ENCODE data around the gene SLC25A21.
"Not testable (repeated sequence)": the region's sequence is repeated elsewhere in the genome, so short reads cannot be mapped to it uniquely, and the experiment has no call there.

Gene SLC25A21

DNA sequence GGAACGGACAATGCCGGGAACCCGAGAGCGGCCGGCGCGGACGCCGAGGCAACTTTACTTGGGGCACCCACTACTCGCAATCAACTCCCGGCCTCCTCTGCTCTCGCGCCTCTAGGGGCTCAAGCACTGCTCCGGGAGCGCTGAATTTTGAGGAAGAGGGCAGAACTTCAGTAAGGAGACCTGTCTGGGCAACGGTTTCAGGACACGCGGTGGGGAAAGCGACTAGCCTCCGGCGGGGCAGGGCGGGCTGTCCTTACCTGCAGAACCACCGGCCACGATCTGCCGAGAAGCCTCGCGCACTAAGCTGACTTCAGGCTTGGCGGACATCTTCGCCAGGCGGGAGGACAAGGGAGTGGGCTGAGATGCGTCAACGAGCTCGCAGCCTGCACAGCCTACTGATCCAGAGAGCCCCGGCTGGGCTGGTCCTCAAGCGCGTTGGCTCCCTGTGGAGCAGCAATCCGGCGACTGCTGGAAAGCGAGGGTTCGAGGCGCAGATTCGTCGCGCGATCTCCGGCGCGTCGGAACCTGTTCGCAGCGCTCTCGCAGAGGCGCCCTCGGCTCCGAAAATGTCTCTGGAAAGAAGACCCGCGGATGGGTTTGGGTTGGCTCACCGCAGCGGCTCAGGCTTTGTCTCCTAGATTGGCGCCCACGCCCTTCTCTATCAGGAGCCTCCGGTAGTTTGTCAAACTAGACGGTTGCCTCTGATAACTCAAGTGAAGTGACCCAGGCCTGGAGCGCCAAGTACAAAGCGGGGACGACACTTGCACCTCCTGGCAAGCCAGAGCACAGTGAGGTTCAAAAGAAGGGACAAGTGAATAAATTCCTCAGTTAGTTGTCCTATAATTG, at the start of gene SLC25A21:
Gene SLC25A21 (minus strand): TSS at position 583 of the 846 bp plus-strand sequence.
- TF ChIP-seq, protein P1, sequence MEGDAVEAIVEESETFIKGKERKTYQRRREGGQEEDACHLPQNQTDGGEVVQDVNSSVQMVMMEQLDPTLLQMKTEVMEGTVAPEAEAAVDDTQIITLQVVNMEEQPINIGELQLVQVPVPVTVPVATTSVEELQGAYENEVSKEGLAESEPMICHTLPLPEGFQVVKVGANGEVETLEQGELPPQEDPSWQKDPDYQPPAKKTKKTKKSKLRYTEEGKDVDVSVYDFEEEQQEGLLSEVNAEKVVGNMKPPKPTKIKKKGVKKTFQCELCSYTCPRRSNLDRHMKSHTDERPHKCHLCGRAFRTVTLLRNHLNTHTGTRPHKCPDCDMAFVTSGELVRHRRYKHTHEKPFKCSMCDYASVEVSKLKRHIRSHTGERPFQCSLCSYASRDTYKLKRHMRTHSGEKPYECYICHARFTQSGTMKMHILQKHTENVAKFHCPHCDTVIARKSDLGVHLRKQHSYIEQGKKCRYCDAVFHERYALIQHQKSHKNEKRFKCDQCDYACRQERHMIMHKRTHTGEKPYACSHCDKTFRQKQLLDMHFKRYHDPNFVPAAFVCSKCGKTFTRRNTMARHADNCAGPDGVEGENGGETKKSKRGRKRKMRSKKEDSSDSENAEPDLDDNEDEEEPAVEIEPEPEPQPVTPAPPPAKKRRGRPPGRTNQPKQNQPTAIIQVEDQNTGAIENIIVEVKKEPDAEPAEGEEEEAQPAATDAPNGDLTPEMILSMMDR (IDR thresholded peaks at IDR 0.05; ENCODE audit: low read depth, low read length): peak; percentile 21
- peak; percentile 56 for DNase-seq (ENCODE audit: extremely low read depth, low read depth)

DNA sequence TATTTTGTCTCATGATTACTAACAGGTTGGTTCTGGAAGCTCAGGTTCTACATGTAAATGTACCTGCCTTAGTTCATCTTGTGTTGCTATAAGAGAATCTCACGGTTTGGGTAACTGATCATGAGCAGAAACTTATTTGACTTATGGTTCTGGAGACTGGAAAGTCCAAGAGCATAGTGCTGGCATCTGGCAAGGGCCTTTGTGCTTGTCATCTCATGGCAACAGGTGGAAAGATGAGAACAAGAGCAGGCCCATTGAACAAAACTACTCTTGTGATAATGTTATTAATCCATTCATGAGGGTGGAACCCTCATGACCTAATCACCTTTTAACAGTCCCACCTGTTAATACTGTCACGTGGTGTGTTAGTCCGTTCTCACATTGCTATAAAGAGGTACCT, 48.7 kb upstream of the SLC25A21 start:
- no peak for DNase-seq (ENCODE audit: extremely low read depth, low read depth)
- TF ChIP-seq, protein P1 (IDR thresholded peaks at IDR 0.05; ENCODE audit: low read depth, low read length): no peak

DNA sequence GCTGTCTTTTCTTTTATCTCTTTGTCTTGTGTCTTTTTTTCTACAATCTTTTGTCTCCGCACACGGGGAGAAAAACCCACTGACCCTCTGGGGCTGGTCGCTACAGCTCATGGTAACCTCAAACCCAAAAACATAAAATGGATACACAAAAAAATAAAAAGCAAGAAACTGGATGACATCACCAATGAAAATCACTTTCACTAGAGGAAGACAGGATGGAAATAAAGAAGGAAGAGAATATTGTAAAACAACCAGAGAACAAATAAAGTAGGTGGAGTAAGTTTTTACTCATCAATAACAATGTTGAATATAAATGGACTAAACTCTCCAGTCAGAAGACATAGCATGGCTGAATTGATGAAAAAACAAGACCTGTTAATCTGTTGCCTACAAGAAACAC, 42.9 kb upstream of the SLC25A21 start:
- TF ChIP-seq, protein P1 (IDR thresholded peaks at IDR 0.05; ENCODE audit: low read depth, low read length): no peak
- no peak for DNase-seq (ENCODE audit: extremely low read depth, low read depth)

DNA sequence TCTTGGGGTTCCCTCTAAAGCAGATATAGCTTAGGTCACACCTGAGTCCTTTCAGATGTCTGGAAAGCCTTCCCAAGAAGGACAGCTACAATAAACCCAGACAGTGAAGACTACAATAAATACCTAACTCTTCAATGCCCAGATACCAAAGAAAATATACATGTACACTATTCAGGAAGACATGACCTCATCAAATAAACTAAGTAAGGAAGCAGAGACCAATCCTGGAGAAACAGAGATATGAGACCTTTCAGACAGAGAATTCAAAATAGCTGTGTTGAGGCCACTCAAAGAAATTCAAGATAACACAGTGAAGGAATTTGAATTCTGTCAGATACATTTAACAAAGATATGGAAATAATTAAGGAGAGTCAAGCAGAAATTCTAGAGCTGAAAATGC, 40.6 kb upstream of the SLC25A21 start:
- TF ChIP-seq, protein P1 (IDR thresholded peaks at IDR 0.05; ENCODE audit: low read depth, low read length): no peak

DNA sequence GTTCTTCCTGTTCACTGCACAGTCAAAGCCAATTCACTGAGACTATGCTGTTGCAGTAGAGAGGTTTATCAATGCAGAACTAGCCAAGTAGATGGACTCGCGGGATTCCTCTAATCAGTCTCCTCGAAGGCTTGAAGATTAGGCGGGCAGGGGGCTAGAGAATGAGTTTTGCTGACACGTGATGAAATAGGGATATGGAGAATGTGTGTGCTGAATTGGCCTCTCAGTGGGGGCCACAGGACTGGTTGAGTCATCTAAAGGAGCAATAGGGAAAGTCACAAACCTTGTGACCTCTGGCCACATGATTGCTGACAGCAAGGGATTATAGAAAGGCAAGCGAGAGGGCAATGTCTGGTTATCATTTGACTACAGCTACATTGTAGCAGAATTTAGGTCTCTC, 38.0 kb upstream of the SLC25A21 start:
- TF ChIP-seq, protein P1 (IDR thresholded peaks at IDR 0.05; ENCODE audit: low read depth, low read length): no peak
- DNase-seq (ENCODE audit: extremely low read depth, low read depth): no peak

More for the DNA sequence above, 40.6 kb upstream of the SLC25A21 start:
- DNase-seq (ENCODE audit: extremely low read depth, low read depth): no peak

DNA sequence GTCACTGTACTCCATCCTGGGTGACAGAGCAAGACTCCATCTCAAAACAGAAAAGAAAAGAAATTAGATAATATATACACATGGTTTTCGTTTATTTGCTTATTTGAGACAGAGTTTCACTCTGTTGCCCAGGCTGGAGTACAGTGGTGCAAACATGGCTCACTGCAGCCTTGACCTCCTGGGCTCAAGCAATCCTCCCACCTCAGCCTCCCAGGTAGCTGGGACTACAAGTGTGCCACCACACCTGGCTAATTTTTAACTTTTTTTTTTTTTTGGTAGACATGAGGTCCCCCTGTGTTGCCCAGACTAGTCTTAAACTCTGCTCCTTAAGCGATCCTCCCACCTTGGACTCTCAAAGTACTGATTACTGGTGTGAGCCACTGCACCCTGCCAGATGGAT, 37.2 kb upstream of the SLC25A21 start:
- not testable (repeated sequence) for DNase-seq (ENCODE audit: extremely low read depth, low read depth)

DNA sequence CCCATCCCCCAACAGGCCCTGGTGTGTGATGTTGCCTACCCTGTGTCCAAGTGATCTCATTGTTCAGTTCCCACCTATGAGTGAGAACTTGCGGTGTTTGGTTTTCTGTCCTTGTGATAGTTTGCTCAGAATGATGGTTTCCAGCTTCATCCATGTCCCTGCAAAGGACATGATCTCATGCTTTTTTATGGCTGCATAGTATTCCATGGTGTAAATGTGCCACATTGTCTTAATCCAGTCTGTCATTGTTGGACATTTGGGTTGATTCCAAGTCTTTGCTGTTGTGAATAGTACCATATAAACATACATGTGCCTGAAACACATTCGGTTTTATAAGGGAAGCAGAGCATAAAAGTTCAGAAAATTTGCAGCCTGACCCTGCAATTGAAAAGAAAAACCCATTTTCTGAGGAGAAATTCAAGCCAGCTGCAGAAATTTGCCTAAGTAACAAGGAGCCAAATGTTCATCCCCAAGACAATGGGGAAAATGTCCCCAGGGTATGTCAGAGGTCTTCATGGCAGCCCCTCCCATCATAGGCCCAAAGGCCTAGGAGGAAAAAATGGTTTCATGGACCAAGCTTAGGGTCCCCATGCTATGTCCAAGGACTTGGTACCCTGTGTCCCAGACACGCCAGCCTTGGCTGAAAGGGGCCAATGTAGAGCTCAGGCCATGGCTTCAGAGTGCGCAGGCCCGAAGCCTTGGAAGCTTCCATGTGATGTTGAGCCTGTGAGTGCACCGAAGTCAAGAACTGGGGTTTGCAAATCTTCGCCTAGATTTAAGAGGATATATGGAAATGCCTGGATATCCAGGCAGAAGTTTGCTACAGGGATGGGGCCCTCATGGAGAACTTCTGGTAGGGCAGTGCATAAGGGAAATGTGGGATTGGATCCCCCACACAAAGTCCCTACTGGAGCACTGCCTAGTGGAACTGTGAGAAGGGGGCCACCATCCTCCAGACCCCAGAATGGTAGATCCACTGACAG, 33.5 kb upstream of the SLC25A21 start:
- DNase-seq (ENCODE audit: extremely low read depth, low read depth): not testable (repeated sequence)

DNA sequence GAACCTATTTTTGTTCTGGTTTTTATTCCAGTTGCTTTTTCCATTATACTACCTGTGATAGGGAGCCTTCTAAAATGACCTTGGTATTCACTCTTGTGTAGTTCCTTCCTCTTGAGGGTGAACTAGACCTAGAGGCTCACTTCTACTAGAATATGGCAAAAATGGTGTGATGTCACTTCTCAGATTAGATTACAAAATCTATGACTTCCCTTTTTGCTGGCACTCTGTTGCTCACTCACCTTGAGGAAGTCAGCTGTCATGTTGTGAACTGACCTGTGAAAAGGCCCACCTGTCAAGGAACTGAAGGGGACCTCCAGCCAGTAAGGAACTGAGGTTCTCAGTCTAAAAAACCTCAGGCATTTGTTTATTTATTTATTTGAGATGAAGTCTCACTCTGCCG, 31.0 kb upstream of the SLC25A21 start:
- TF ChIP-seq, protein P1 (IDR thresholded peaks at IDR 0.05; ENCODE audit: low read depth, low read length): no peak
- no peak for DNase-seq (ENCODE audit: extremely low read depth, low read depth)

Measured in AG09319 (cell line).